Lung (tissue), 12 donors: ENCODE measurements around the gene IGSF21. TPM values are rescaled to one million over a fixed set of nuclear protein-coding genes. Genes with fewer than 3 reads are reported as not detected.

Experiments used
- ATAC-seq: fragments of 200-7000 bp; cut with Tn5 transposase; one replicate; pipeline ENCODE4 v1.9.1; 2020; ENCODE audit warnings: moderate number of reproducible peaks; ENCODE audit not compliant: insufficient read depth, low FRiP score
- DNase-seq, 3 donors: peaks; one replicate each; pipeline ENCODE4 v3.0.0-alpha.2; 2013 to 2017
- H3K27ac ChIP-seq, 2 donors: one replicate each; pipeline ENCODE4 v1.5.1; 2013; ENCODE audit warnings: mild to moderate bottlenecking in 2 of 2, moderate library complexity in 2 of 2, control low read depth in 1 of 2, inconsistent platforms in 1 of 2, low read depth in 1 of 2, low read length in 1 of 2
- H3K27me3 ChIP-seq, 3 donors: one replicate each; pipeline ENCODE4 v1.5.1; 2013; ENCODE audit warnings: low read length in 2 of 3; ENCODE audit not compliant: control insufficient read depth in 3 of 3, insufficient read depth in 3 of 3
- H3K36me3 ChIP-seq, 4 donors: one replicate each; pipeline ENCODE4 v1.5.1; 2013; ENCODE audit warnings: low read length in 4 of 4, mild to moderate bottlenecking in 1 of 4, moderate library complexity in 1 of 4; ENCODE audit not compliant: control insufficient read depth in 4 of 4, insufficient read depth in 4 of 4
- H3K4me1 ChIP-seq, 5 donors: one replicate each; pipeline ENCODE4 v1.5.1; 2013; ENCODE audit warnings: low read length in 5 of 5, mild to moderate bottlenecking in 2 of 5, moderate library complexity in 1 of 5; ENCODE audit not compliant: control insufficient read depth in 5 of 5, insufficient read depth in 5 of 5
- H3K4me3 ChIP-seq: one replicate; pipeline ENCODE4 v1.5.1; 2013; ENCODE audit warnings: mild to moderate bottlenecking, control low read depth, moderate library complexity
- H3K9ac ChIP-seq, 2 donors: one replicate each; pipeline ENCODE4 v1.5.1; 2013; ENCODE audit warnings: low read length in 2 of 2, control low read depth in 1 of 2; ENCODE audit not compliant: insufficient read depth in 1 of 2
- H3K9me3 ChIP-seq, 4 donors: one replicate each; pipeline ENCODE4 v1.5.1; 2013; ENCODE audit warnings: low read length in 3 of 4, mild to moderate bottlenecking in 1 of 4, moderate library complexity in 1 of 4; ENCODE audit not compliant: control insufficient read depth in 4 of 4, insufficient read depth in 3 of 4
- WGBS, 2 donors: extraction: QIAGEN DNeasy Blood & Tissue Kit; methylation state at CpG; one replicate each; pipeline ENCODE4 v1.1.7; 2013; 5-methylcytosine and 5-hydroxymethylcytosine counted together
- polyA plus RNA-seq, 2 donors: library from polyadenylated mRNA; stranded (reverse); fragments of 200-250 nt; gene quantifications; one replicate each; pipeline ENCODE4 v1.2.1, GENCODE V29; 2013
- total RNA-seq, 2 donors: library from RNA; depleted of rRNA in 1 of 2; stranded (reverse); fragments of >200 nt in 1 of 2; gene quantifications; one replicate each; pipeline ENCODE4 v1.2.1, GENCODE V29; 2014 to 2021
- TF ChIP-seq, protein P1 (sequence below): IDR thresholded peaks from 2 replicates; pipeline ENCODE4 v1.5.1; 2012; ENCODE audit warnings: mild to moderate bottlenecking; ENCODE audit errors: control extremely low read depth, extremely low read depth
- donor health status: control.
- donor health status: control.
- donor health status: Bipolar disorder and iron deficiency.
- donor health status: healthy.
- donor health status: DM: yes; HTN: yes; CAD: no.

IGSF21 gene
- total and polyA plus RNA-seq, 4 donors, result 0.18 to 2.6 (median 0.62) TPM

DNA sequence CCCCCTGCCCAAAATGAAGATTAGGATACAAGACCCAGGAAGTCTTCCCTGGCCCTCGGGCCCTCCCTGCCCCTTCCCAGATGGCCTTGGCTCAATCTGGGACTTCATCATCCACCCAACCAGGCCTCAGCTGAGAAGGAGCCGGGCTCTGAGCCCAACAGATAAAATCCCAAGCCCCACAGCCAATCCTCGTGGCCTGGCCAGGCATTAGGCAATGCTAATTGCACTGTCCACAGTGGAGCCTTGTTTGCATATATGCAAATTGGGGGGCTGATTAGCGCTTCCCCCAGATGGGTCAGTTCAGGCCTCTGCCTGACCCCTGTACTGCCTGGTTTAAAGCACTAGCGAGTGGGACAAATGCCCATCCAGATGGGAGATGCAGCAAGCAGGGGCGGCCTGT, 34.9 kb downstream of the IGSF21 start:
- Histone ChIP-seq H3K4me3 (no peak overlapping the region), H3K27ac (no peak overlapping the region), H3K27me3 (peaks cover 0 to 9% (median 0%) of the 10 kb centered on the region in 3 donors), H3K4me1 (no peaks in the 10 kb centered on the region), H3K9ac (no peak overlapping the region), H3K36me3 (no peaks in the 10 kb centered on the region), H3K9me3 (peaks cover 0 to 2% (median 0%) of the 10 kb centered on the region in 4 donors)
- TF ChIP-seq, protein P1, sequence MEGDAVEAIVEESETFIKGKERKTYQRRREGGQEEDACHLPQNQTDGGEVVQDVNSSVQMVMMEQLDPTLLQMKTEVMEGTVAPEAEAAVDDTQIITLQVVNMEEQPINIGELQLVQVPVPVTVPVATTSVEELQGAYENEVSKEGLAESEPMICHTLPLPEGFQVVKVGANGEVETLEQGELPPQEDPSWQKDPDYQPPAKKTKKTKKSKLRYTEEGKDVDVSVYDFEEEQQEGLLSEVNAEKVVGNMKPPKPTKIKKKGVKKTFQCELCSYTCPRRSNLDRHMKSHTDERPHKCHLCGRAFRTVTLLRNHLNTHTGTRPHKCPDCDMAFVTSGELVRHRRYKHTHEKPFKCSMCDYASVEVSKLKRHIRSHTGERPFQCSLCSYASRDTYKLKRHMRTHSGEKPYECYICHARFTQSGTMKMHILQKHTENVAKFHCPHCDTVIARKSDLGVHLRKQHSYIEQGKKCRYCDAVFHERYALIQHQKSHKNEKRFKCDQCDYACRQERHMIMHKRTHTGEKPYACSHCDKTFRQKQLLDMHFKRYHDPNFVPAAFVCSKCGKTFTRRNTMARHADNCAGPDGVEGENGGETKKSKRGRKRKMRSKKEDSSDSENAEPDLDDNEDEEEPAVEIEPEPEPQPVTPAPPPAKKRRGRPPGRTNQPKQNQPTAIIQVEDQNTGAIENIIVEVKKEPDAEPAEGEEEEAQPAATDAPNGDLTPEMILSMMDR, result no peak
- ATAC-seq (no peak), DNase-seq (peak in 2 of 3 donors; percentile 6 to 23)
- WGBS, 2 donors, result 71 to 80% methylated on average over 6 of the region's 6 CpGs

DNA sequence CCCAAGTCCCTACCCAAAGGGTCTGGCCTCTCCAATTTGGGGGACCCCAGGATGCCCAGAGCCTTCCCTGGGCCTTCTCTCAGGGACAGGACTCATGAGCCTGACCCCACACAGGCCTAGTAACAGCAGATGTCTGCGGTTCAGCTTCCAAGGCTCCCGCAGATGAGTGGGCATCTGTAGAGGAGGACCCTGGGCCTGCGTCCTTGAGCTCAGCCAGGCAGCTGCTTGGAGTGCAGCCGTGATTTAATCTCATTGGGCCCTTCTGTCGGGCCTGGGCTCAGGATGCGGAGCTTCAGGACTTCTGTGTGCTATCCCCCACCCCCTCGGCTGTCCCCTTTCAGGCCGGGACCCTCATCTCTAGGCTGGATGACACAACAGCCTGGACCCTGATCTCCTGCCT, 35.4 kb downstream of the IGSF21 start:
- no peak overlapping the region for H3K27ac ChIP-seq
- TF ChIP-seq, protein P1, result no peak
- H3K27me3 ChIP-seq, result peaks cover 0 to 9% (median 0%) of the 10 kb centered on the region in 3 donors
- H3K4me1 ChIP-seq, result no peaks in the 10 kb centered on the region
- no peak overlapping the region for H3K9ac ChIP-seq
- no peak overlapping the region for H3K4me3 ChIP-seq
- H3K36me3 ChIP-seq, result no peaks in the 10 kb centered on the region
- DNase-seq (no peak), ATAC-seq (no peak)
- peaks cover 0 to 2% (median 0%) of the 10 kb centered on the region in 4 donors for H3K9me3 ChIP-seq
- 74 to 88% methylated on average over 8 of the region's 8 CpGs for WGBS, 2 donors

DNA sequence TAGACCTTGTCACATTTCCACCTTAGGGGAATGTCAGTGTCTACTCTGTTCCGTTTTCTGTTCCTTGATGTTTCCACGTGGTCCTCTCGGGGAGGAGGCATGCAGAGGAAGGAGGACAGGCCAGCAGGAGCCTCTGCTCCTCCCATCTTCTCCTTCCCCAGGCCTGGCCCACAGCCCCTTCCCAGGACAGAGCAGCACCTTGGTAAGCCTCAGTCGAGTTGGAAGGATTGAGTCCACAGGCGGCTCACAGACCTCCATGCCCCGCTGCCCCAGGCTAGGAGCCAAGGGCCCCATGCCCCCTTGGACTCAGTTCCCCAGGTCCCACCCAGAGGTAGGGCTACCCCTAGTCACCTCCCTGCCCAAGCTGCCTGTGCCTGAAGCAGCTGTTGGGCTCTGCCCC, 36.5 kb downstream of the IGSF21 start:
- Histone ChIP-seq H3K4me1 (no peaks in the 10 kb centered on the region), H3K27me3 (peaks cover 0 to 9% (median 0%) of the 10 kb centered on the region in 3 donors), H3K9me3 (peaks cover 0 to 2% (median 0%) of the 10 kb centered on the region in 4 donors), H3K27ac (no peak overlapping the region), H3K36me3 (no peaks in the 10 kb centered on the region), H3K4me3 (no peak overlapping the region), H3K9ac (no peak overlapping the region)
- TF ChIP-seq, protein P1, result no peak
- WGBS, 2 donors, result 66 to 69% methylated on average over 6 of the region's 6 CpGs
- ATAC-seq (no peak), DNase-seq (no peak)

DNA sequence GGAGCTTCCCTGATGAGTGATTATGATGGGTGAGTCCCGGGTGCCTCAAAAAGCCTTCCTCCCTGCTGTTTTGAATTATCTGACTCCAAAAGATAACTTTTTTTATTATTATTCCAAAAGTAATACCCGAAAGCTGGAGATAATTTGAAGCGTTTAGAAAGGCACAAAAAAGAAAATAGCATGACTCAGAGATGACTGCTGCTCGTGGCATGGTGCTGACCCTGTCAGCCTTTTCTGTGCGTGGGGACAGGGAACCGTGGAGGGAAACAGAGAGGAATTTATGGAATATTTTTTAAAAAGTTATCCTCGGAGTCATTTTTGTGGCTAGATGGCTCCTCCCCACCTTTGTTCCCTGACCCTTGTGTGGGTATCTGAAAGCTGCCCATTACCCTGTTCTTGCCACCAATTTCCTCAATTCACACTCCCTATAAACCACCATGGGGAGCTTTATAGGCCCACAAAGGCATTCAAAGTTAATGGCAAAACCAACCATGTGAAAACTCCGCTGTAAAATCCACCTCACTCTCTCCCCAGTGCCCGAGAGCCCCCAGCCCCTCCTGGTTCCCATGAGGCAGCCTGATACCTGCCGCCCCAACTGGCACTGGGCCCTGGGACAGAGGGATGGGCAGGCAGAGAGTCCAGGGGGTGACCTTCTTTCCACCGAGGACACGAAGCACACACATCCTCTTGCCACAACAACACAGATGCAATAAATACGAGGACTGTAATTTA, 37.5 kb downstream of the IGSF21 start:
- H3K9me3 ChIP-seq, result peaks cover 0 to 2% (median 0%) of the 10 kb centered on the region in 4 donors
- no peaks in the 10 kb centered on the region for H3K36me3 ChIP-seq
- H3K9ac ChIP-seq, result no peak overlapping the region
- no peak for ATAC-seq
- no peak overlapping the region for H3K27ac ChIP-seq
- TF ChIP-seq, protein P1, result no peak
- DNase-seq, result no peak
- 62 to 71% methylated on average over 13 of the region's 13 CpGs for WGBS, 2 donors
- H3K4me1 ChIP-seq, result no peaks in the 10 kb centered on the region
- H3K27me3 ChIP-seq, result peaks cover 0 to 9% (median 0%) of the 10 kb centered on the region in 3 donors
- H3K4me3 ChIP-seq, result no peak overlapping the region
